GM12874 (cell line): ENCODE data around the gene C1orf167.

Experiments used
- TF ChIP-seq, protein P1 (sequence below): IDR thresholded peaks from 2 replicates; pipeline ENCODE4 v1.5.1; 2011; ENCODE audit warnings: low read depth, mild to moderate bottlenecking, control low read depth, low read length, moderate library complexity; ENCODE audit not compliant: insufficient read depth

C1orf167 gene

DNA sequence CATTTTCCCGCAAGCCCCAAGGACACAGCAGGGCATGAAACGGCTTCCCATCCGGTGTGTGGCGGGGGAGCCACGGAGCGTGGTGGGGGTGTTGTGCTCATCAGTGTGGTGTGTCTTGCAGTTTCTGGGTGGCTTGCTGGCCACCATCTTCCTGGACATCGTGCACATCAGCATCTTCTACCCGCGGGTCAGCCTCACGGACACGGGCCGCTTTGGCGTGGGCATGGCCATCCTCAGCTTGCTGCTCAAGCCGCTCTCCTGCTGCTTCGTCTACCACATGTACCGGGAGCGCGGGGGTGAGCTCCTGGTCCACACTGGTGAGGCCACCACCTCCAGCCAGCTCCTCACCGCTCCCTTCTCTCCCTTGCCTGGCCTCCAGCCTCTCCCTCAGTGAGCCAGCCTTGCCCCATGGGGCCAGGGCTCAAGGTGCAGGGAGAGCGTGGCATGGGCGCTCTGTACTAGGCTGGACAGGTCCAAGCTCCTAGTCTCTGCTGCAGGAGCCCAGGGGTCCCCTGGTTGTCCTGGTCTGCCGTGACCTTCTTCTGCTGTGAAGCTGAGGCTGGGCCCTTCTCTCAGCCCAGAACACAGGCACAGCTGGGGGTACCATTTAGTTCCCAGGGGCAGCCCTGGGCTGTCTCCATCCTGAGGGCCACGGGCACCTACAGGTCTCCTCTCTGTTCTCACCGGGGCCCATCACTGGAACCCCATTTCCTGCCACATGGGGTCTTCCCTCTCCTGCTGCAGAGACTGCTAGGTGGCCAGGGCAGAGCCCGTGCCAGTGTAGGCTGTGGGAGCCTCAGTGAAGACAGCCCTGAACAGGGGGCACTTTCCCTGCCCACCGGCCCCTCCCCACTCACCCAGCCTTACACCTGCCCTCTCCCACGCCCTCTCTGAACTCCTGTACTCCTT is 13.4 kb upstream of the C1orf167 start:
- TF ChIP-seq, protein P1, sequence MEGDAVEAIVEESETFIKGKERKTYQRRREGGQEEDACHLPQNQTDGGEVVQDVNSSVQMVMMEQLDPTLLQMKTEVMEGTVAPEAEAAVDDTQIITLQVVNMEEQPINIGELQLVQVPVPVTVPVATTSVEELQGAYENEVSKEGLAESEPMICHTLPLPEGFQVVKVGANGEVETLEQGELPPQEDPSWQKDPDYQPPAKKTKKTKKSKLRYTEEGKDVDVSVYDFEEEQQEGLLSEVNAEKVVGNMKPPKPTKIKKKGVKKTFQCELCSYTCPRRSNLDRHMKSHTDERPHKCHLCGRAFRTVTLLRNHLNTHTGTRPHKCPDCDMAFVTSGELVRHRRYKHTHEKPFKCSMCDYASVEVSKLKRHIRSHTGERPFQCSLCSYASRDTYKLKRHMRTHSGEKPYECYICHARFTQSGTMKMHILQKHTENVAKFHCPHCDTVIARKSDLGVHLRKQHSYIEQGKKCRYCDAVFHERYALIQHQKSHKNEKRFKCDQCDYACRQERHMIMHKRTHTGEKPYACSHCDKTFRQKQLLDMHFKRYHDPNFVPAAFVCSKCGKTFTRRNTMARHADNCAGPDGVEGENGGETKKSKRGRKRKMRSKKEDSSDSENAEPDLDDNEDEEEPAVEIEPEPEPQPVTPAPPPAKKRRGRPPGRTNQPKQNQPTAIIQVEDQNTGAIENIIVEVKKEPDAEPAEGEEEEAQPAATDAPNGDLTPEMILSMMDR = no peak

- TF ChIP-seq, protein P1 = peak; percentile 70
Measured at GRCh38 chr1:11749203-11749689, 12.7 kb upstream of the C1orf167 start.

DNA sequence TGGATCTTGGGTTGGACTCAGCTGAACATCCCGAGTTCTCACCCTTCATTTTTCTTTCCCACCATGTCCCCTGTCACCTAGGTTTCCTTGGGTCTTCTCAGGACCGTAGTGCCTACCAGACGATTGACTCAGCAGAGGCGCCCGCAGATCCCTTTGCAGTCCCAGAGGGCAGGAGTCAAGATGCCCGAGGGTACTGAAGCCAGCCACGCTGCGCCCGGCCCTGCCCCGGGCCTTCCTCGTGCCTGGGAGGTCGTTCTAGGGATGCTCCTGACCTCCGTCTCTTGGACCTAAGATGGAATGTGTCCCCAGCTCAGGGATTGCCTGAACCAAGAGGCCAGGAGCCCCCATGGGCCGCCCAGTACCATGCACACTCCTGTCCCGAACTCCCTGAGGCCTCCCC is 12.0 kb upstream of the C1orf167 start:
- TF ChIP-seq, protein P1 = no peak

GRCh38 chr1:11751087-11751486 is 10.9 kb upstream of the C1orf167 start:
- TF ChIP-seq, protein P1 = no peak

DNA sequence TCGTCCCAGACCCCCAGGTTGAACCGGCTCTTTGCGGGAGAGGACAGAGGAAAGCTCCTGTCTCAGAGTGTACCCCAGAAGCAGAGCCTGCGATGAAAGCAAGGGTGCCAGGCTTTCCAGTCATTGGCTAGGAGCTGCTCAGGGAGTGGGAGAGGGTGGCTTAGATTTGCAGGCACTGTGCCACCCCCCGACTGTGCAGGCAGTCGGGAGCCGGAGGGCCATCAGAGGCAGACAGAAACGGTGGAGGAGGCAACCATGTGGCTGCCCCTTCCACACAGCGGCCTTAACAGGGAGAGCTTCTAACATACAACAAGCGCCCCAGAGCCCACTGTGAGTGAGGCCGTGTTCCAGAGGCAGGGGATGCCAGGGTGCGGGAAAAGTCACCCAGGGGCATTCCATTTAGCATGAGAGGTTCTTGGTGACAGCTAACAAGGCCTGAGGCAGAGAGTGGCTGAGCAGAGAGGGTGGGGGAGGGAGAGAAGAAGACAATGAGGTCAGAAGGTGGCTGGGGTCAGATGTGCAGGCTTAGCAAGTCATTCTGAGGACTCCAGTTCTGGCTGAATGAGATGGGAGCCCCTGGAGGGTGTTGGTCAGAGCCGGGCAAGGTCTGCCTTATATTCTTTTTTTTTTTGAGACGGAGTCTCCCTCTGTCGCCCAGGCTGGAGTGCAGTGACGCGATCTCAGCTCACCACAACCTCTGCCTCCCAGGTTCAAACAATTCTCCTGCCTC is 9.5 kb upstream of the C1orf167 start:
- TF ChIP-seq, protein P1 = no peak

- TF ChIP-seq, protein P1 = no peak
Measured at GRCh38 chr1:11753555-11754208, 8.3 kb upstream of the C1orf167 start.

- TF ChIP-seq, protein P1 = no peak
Measured at GRCh38 chr1:11757047-11757446, 4.9 kb upstream of the C1orf167 start.
